ENCODE data around the gene HNRNPLL. TPM values are rescaled to one million over a fixed set of nuclear protein-coding genes. Genes with fewer than 3 reads are reported as not detected.

The HNRNPLL gene
- polyA plus RNA-seq, 1 of the 3 experiments (the other 2 are of a cell fraction) = 24.4 TPM

DNA sequence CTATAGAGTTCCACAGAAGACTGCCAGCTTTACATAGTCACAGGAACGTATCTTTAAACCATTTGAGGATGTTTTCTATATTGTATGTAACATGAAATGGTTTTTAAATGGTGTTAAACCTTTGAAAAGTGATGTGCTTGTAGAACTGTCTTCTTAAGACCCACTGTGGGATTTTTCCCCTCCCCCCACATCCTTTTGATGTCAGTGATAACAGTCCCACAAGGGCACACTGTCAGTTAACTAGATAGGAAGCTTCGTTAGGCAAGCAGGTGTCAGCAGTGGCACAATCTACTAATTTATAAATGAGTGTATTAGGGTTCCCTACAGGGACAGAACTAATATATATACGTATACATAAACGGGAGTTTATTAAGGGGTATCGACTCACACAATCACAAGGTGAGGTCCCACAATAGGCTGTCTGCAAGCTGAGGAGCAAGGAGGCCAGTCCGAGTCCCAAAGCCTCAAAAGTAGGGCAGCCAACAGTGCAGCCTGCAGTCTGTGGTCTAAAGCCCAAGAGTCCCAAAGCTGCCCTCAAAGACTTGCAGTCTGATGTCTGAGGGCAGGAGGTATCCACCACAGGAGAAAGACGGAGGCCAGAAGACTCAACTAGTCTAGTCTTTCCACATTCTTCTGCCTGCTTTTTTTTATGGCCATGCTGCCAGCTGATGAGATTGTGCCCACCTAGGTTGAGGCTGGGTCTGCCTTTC is 23.8 kb upstream of the HNRNPLL start (continued):
- no peak for TF ChIP-seq MEF2A (IDR thresholded peaks at IDR 0.05; ENCODE audit: borderline replicate concordance, low read depth)

- CTCF ChIA-PET = interaction anchor here (0.7 kb wide), 1 partner anchor 19 kb away, joined by 3 read pairs; no protein-coding TSS in a partner anchor
- H4K20me1 ChIP-seq (ENCODE audit: insufficient read depth) = no peaks in the 10 kb centered on the region
- POLR2A ChIA-PET = no interaction called here
- TF ChIP-seq, protein P1, sequence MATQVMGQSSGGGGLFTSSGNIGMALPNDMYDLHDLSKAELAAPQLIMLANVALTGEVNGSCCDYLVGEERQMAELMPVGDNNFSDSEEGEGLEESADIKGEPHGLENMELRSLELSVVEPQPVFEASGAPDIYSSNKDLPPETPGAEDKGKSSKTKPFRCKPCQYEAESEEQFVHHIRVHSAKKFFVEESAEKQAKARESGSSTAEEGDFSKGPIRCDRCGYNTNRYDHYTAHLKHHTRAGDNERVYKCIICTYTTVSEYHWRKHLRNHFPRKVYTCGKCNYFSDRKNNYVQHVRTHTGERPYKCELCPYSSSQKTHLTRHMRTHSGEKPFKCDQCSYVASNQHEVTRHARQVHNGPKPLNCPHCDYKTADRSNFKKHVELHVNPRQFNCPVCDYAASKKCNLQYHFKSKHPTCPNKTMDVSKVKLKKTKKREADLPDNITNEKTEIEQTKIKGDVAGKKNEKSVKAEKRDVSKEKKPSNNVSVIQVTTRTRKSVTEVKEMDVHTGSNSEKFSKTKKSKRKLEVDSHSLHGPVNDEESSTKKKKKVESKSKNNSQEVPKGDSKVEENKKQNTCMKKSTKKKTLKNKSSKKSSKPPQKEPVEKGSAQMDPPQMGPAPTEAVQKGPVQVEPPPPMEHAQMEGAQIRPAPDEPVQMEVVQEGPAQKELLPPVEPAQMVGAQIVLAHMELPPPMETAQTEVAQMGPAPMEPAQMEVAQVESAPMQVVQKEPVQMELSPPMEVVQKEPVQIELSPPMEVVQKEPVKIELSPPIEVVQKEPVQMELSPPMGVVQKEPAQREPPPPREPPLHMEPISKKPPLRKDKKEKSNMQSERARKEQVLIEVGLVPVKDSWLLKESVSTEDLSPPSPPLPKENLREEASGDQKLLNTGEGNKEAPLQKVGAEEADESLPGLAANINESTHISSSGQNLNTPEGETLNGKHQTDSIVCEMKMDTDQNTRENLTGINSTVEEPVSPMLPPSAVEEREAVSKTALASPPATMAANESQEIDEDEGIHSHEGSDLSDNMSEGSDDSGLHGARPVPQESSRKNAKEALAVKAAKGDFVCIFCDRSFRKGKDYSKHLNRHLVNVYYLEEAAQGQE (IDR thresholded peaks at IDR 0.05; ENCODE audit: low read depth, low read length) = no peak
- no peak for TF ChIP-seq CHD2 (IDR thresholded peaks at IDR 0.05; ENCODE audit: low read length, partially characterized antibody)
- TF ChIP-seq MAX (IDR thresholded peaks at IDR 0.05; ENCODE audit: low read depth) = no peak
- no peak overlapping the region for H3K4me2 ChIP-seq
- no peak overlapping the region for H2AFZ ChIP-seq (ENCODE audit: low read depth)
- no peak overlapping the region for H3K27ac ChIP-seq (ENCODE audit: low read depth in 2 of 2, low read length in 1 of 2)
- no peaks in the 10 kb centered on the region for H3K9me3 ChIP-seq
- no peak overlapping the region for H3K9ac ChIP-seq
- H3K4me1 ChIP-seq (ENCODE audit: control insufficient read depth in 1 of 2, insufficient read depth in 2 of 2, low read depth in 1 of 2, low read length in 1 of 2) = no peaks in the 10 kb centered on the region
- no peaks in the 10 kb centered on the region for H3F3A ChIP-seq (replicated peaks; ENCODE audit: insufficient read depth)
- H3K79me2 ChIP-seq (ENCODE audit: insufficient read depth) = no peaks in the 10 kb centered on the region
- WGBS (ENCODE audit: low lambda C conversion rate) = 71% methylated on average over 3 of the region's 3 CpGs
- DNase-seq = no peak
- H3K9me2 ChIP-seq = no peaks in the 10 kb centered on the region
- no peak overlapping the region for H3K4me3 ChIP-seq (ENCODE audit: low read depth in 2 of 2, low read length in 1 of 2)
- no peaks in the 10 kb centered on the region for H3K27me3 ChIP-seq (ENCODE audit: insufficient read depth)
- H3K36me3 ChIP-seq (replicated peaks in 1 of 2; ENCODE audit: control insufficient read depth in 1 of 2, insufficient read depth in 2 of 2, low read length in 1 of 2) = no peaks in the 10 kb centered on the region
Measured at GRCh38 chr2:38622210-38622609, 19.5 kb upstream of the HNRNPLL start.

DNA sequence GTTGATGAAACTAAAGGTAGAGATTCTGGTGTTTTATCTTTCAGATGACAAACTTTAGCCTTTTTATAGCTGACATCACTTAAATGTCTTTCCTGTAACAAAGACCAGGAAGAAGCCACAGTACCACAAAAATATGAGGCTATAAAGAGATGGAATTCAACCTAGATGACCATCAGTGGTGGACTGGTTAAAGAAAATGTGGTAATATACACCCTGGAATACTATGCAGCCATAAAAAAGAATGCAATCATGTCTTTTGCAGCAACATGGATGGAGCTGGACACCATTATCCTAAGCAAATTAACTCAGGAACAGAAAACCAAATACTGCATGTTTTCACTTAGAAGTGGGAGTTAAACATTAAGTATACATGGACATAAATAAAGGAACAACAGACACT is 18.3 kb upstream of the HNRNPLL start:
- Histone ChIP-seq H3K4me2 (no peak overlapping the region), H2AFZ (ENCODE audit: low read depth) (no peak overlapping the region), H4K20me1 (ENCODE audit: insufficient read depth) (no peaks in the 10 kb centered on the region), H3F3A (replicated peaks; ENCODE audit: insufficient read depth) (no peaks in the 10 kb centered on the region), H3K9ac (no peak overlapping the region), H3K9me2 (no peaks in the 10 kb centered on the region), H3K27me3 (ENCODE audit: insufficient read depth) (no peaks in the 10 kb centered on the region), H3K9me3 (no peaks in the 10 kb centered on the region), H3K4me3 (ENCODE audit: low read depth in 2 of 2, low read length in 1 of 2) (no peak overlapping the region), H3K36me3 (replicated peaks in 1 of 2; ENCODE audit: control insufficient read depth in 1 of 2, insufficient read depth in 2 of 2, low read length in 1 of 2) (no peaks in the 10 kb centered on the region), H3K79me2 (ENCODE audit: insufficient read depth) (no peaks in the 10 kb centered on the region), H3K4me1 (ENCODE audit: control insufficient read depth in 1 of 2, insufficient read depth in 2 of 2, low read depth in 1 of 2, low read length in 1 of 2) (no peaks in the 10 kb centered on the region), H3K27ac (ENCODE audit: low read depth in 2 of 2, low read length in 1 of 2) (no peak overlapping the region)
- ChIA-PET POLR2A (no interaction called here), CTCF (interaction anchor here (3.6 kb wide), 1 partner anchor 17 kb away, joined by 14 read pairs; no protein-coding TSS in a partner anchor)
- TF ChIP-seq GATA2 (CRISPR knock-in tag; IDR thresholded peaks at IDR 0.05) = no peak
- DNase-seq = no peak

Data from SK-N-SH (cell line).